Activated naive CD8-positive, alpha-beta T cell treated with anti-CD3 and anti-CD28 coated beads for 36 hours (primary cell): ENCODE data around the gene ATP5F1E. TPM values are rescaled to one million over a fixed set of nuclear protein-coding genes. Genes with fewer than 3 reads are reported as not detected.
"Not testable (repeated sequence)": the region's sequence is repeated elsewhere in the genome, so short reads cannot be mapped to it uniquely, and the experiment has no call there.

ENCODE experiments used
- DNase-seq: peaks from one replicate; pipeline ENCODE4 v3.0.0; 2021
- H3K27ac Mint-ChIP-seq: one replicate; pipeline ENCODE4 v1.8.0; 2022; ENCODE audit warnings: mild to moderate bottlenecking, moderate library complexity, mixed read lengths
- H3K27me3 Mint-ChIP-seq: one replicate; pipeline ENCODE4 v1.8.0; 2022; ENCODE audit warnings: mild to moderate bottlenecking, mixed read lengths
- H3K36me3 Mint-ChIP-seq: one replicate; pipeline ENCODE4 v1.8.0; 2021; ENCODE audit warnings: mild to moderate bottlenecking, mixed read lengths
- H3K4me1 Mint-ChIP-seq: one replicate; pipeline ENCODE4 v1.8.0; 2021; ENCODE audit warnings: mixed read lengths
- H3K4me3 Mint-ChIP-seq: one replicate; pipeline ENCODE4 v1.8.0; 2022; ENCODE audit warnings: mild to moderate bottlenecking, moderate library complexity, mixed read lengths
- H3K9me3 Mint-ChIP-seq: one replicate; pipeline ENCODE4 v1.8.0; 2022; ENCODE audit warnings: mixed read lengths
- total RNA-seq, 2 experiments: library from RNA; stranded (reverse); gene quantifications; one replicate each; pipeline ENCODE4 v1.2.3, GENCODE V29; 2021

ATP5F1E gene
- total RNA-seq, 2 experiments from 2014 or later = 83.0 to 84.4 TPM

DNA sequence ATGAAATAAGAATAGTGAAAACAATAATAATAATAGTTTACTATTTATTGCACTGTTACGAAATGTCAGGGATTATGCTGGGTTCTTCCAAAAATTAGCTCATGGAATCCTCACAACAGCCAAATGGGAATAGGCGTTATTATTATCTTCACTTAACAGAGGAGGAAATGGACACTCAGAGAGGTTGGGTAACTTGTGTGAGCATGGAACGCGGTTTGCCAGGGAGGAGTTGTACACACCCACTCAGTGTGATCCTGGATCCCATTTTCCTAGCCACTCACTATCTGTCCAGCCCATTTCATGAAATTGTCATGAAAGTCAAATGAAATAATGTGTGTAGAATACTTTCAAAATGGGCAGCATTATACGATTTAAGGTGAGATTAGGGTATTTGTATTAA, 46.5 kb downstream of the ATP5F1E start:
- Mint-ChIP-seq H3K27ac (no peak overlapping the region), H3K4me3 (no peak overlapping the region), H3K36me3 (peaks cover 31% of the 10 kb centered on the region), H3K4me1 (peaks cover 27% of the 10 kb centered on the region), H3K9me3 (no peaks in the 10 kb centered on the region), H3K27me3 (no peaks in the 10 kb centered on the region)
- no peak for DNase-seq

- no peak overlapping the region for H3K27ac Mint-ChIP-seq
- H3K4me3 Mint-ChIP-seq = no peak overlapping the region
- H3K27me3 Mint-ChIP-seq = no peaks in the 10 kb centered on the region
- H3K4me1 Mint-ChIP-seq = peaks cover 27% of the 10 kb centered on the region
- peaks cover 29% of the 10 kb centered on the region for H3K36me3 Mint-ChIP-seq
- no peak for DNase-seq
- no peaks in the 10 kb centered on the region for H3K9me3 Mint-ChIP-seq
Measured at GRCh38 chr20:58984691-58985090, 47.4 kb downstream of the ATP5F1E start.

DNA sequence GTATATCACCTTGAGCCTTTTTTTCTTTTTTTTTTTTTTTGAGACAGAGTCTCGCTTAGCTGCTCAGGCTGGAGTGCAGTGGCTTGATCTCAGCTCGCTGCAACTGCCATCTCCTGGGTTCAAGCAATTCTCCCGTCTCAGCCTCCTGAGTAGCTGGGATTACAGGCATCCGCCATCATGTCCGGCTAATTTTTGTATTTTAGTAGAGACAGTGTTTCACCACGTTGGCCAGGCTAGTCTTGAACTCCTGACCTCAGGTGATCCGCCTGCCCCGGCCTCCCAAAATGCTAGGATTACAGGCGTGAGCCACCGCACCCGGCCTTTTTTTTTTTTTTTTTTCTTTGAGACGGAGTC, 49.0 kb downstream of the ATP5F1E start:
- Mint-ChIP-seq H3K4me1 (peaks cover 27% of the 10 kb centered on the region), H3K36me3 (peaks cover 25% of the 10 kb centered on the region), H3K4me3 (peak overlapping the region; percentile 12)
- not testable (repeated sequence) for H3K27ac Mint-ChIP-seq, H3K9me3 Mint-ChIP-seq, DNase-seq, H3K27me3 Mint-ChIP-seq

DNA sequence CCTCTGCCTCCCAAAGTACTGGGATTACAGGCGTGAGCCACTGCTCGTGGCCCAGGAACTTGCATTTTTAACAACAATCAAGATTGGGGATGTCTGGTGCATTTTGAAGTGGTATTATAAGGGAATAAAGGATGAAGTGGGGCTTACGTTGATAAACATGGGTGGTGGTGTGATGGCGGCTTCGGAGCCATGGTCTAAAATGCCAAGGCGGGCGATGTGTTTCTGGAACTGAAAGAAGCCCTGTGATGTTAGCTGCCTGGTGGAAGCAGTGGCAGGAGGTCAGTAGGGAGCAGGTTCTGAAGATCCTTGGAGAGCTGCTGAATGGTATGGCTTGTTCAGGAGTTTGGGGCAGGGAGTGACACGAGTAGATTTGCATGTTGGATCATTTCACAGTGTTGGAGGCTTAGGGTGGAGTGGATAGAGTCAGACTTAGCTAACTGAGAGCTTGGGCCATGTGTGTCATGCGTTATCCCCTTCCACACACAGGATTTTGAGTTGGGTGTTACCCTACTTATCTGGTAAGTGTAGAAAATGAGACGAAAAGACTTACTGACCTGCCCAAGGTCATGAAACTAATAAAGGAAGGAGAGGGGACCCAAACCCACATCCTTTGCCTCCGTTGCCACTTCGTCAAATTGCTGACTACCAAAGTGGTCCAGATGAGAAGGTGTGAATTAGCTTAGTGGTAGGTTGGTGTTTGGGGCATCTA, 49.6 kb downstream of the ATP5F1E start:
- Mint-ChIP-seq H3K4me3 (peak overlapping the region; percentile 90), H3K27me3 (no peaks in the 10 kb centered on the region), H3K36me3 (peaks cover 20% of the 10 kb centered on the region), H3K27ac (peak overlapping the region; percentile 79), H3K9me3 (no peaks in the 10 kb centered on the region), H3K4me1 (peaks cover 27% of the 10 kb centered on the region)
- no peak for DNase-seq

GRCh38 chr20:58981628-58982364, 50.3 kb downstream of the ATP5F1E start:
- H3K27ac Mint-ChIP-seq = peak overlapping the region; percentile 87
- H3K9me3 Mint-ChIP-seq = no peaks in the 10 kb centered on the region
- H3K36me3 Mint-ChIP-seq = peaks cover 16% of the 10 kb centered on the region
- H3K27me3 Mint-ChIP-seq = no peaks in the 10 kb centered on the region
- H3K4me1 Mint-ChIP-seq = peaks cover 27% of the 10 kb centered on the region
- peak overlapping the region; percentile 90 for H3K4me3 Mint-ChIP-seq
- no peak for DNase-seq

- H3K36me3 Mint-ChIP-seq = peaks cover 16% of the 10 kb centered on the region
- peak; percentile 91 for DNase-seq
- H3K4me3 Mint-ChIP-seq = peak within 1 kb of the TSS; percentile 90
- peaks cover 27% of the 10 kb centered on the region for H3K4me1 Mint-ChIP-seq
- peak within 1 kb of the TSS; percentile 87 for H3K27ac Mint-ChIP-seq
- H3K27me3 Mint-ChIP-seq = no peaks in the 10 kb centered on the region
- H3K9me3 Mint-ChIP-seq = no peaks in the 10 kb centered on the region
Measured at GRCh38 chr20:58980711-58981627, 51.2 kb downstream of the ATP5F1E start, which contains the start of gene NELFCD. Gene NELFCD, plus strand, starts transcription at chr20:58981256. Its CDS starts 54 bp downstream, at chr20:58981310.

GRCh38 chr20:58978351-58979190, 53.6 kb downstream of the ATP5F1E start:
- Mint-ChIP-seq H3K36me3 (peaks cover 9% of the 10 kb centered on the region), H3K27ac (no peak overlapping the region), H3K4me3 (no peak overlapping the region), H3K9me3 (peaks cover 5% of the 10 kb centered on the region), H3K4me1 (peaks cover 8% of the 10 kb centered on the region), H3K27me3 (no peaks in the 10 kb centered on the region)
- no peak for DNase-seq

DNA sequence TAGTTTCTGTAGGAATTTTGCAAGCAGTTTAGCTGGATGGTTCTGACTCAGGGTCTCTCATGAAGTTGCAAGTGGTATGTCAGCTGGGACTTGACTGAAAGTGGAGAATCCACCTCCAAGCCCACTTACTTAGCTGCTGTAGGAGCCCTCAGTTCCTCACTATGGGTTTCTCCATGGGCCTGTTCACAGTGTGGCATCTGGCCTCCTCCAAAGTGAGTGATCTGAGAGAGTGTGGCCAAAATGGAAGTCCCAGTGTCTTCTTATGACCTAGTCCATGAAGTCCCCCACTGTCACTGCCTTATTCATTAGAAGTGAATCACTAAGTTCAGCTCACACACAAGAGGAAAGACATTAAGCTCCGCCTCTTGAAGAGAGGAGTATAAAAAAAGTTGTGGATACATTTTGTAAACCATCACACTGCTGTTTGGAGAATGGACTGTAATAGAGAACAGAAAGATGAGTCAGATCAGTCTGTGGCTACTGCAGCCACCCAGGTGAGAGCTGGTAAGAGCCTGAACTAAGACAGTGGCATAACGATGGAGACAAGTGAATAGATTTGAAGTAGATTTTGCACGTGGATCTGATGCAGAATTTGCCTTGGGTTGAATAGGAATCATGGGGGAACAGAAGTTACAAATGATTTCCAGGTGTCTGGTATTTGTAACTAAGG, 55.9 kb downstream of the ATP5F1E start:
- Mint-ChIP-seq H3K4me1 (no peaks in the 10 kb centered on the region), H3K27ac (no peak overlapping the region)

More for the DNA sequence above, 55.9 kb downstream of the ATP5F1E start:
- H3K4me3 Mint-ChIP-seq = no peak overlapping the region
- H3K27me3 Mint-ChIP-seq = no peaks in the 10 kb centered on the region
- DNase-seq = no peak
- peaks cover 5% of the 10 kb centered on the region for H3K9me3 Mint-ChIP-seq
- no peaks in the 10 kb centered on the region for H3K36me3 Mint-ChIP-seq

Other genes with a start within 250 kb of the ATP5F1E start
- gene GNAS-AS1, start 181.4 kb downstream of the ATP5F1E start, total RNA-seq = 1 to 10 TPM; 1.0 to 1.3 TPM
- gene GNAS, start 179.6 kb downstream of the ATP5F1E start, total RNA-seq = 100 to 1,000 TPM; 779 to 785 TPM
- gene NELFCD, start 51.1 kb downstream of the ATP5F1E start, total RNA-seq = 10 to 100 TPM; 84.1 to 91.2 TPM
- gene CTSZ, start 25.1 kb downstream of the ATP5F1E start, total RNA-seq = 10 to 100 TPM; 24.6 to 25.4 TPM
- gene TUBB1, start 12.9 kb downstream of the ATP5F1E start, total RNA-seq = not detected
- 100 to 1,000 TPM; 131 to 143 TPM for gene PRELID3B, start 10.5 kb upstream of the ATP5F1E start, total RNA-seq
- 1 to 10 TPM; 6.5 to 6.9 TPM for gene ZNF831, start 131.5 kb upstream of the ATP5F1E start, total RNA-seq